Measurements from ENCODE around the gene ARL5C.
"Not testable (repeated sequence)": the region's sequence is repeated elsewhere in the genome, so short reads cannot be mapped to it uniquely, and the experiment has no call there.

Gene ARL5C

DNA sequence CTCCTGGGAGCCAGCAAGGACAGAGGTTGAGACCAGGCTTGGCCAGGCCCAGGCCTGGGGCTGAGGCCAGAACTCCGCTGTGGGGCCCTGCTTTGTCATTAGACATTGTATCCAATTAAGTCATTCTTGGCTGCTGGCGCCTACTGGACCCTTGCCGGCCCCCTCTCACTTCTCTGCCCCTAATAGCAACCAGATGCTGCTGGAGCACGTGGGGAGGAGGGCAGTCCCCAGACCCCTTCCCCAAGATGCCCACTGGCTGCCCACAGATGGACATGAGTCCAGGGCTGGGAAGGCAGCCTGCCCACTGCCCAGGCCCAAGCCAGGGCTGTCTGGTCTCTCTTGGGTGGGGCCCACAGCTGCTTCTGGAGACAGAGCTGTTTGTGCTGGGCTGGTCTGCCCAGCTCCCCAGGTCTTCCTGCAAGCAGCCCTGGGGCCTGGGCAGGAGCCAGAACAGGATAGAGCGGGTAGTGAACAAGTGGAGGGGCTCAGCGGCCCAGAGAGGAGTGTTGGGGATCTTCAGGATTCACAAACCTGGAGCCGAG is 22.3 kb downstream of the ARL5C start:
- in situ Hi-C loops (cut with MboI; ENCODE audit: low sequenced_read_pairs), result loop anchor here (10.0 kb wide), 1 partner anchor 159 kb away; no protein-coding TSS in a partner anchor

DNA sequence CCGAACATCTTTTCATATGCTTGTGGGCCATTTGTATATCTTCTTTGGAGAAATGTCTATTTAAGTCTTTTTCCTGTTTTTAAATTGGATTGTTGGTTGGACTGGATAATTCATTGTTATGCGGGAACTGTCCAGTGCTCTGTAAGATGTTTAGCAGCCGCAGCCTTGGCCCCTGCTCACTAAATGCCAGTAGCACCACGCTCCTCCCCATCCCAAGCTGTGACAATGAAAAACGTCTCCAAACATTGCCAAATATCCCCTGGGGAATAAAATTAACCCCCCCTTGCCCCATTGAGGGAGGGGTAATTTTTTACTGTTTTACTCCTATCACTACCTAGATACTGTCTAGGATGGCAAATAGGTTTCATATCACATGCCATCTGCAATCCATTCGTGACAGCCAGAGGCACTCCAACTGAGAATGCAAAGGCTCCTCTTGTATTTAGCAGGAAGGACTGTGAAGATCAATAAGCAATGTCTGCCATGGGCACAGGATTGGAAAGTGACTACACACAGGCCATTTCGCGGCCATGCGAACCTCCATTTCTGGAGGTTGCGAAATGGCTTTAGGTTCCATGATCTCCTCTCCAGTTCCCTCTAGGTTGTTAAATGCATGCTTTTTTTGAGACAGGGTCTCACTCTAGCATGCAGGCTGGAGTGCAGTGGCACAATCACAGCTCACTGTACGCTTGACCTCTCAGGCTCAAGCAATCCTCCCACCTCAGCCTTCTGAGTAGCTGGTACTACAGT is 23.9 kb downstream of the ARL5C start:
- in situ Hi-C loops (cut with MboI; ENCODE audit: low sequenced_read_pairs), result loop anchor here (10.0 kb wide), 1 partner anchor 157 kb away; no protein-coding TSS in a partner anchor

DNA sequence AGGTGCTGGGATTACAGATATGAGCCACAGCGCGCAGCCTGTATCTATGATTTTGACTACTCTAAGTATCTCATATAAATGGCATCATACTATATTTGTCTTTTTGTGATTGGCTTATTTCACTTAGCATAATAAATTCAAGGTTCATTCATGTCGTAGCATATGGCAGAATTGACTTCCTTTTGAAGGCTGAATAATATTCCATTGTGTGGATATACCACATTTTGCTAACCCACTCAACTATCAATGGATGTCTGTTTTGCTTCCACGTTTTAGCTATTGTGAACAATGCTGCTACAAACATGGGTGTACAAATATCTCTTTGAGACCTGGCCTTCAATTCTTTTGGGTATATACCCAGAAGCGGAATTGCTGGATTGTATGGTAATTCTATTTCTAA is 24.7 kb downstream of the ARL5C start:
- in situ Hi-C loops (cut with MboI; ENCODE audit: low sequenced_read_pairs), result loop anchor here (10.0 kb wide), 1 partner anchor 156 kb away; no protein-coding TSS in a partner anchor

DNA sequence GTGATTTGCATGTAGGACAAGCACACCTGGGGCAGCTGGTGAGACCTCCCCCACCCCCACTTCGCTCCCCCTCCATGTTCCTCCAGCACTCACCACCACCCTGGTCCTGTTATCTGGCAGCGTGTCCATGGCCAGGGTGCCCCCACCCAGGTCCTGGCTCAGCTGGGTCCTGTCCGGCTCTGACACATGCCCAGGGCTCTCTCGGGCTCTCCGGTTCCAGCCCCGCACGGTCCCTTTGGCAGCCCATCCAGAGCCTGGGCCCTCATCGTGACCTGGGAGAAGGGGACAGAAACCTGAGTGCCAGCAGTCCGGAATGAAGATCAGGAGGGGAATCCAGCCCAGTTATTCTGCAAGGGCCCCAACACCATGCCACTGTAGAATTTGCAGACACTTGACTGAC is 26.4 kb downstream of the ARL5C start:
- in situ Hi-C loops (cut with MboI; ENCODE audit: low sequenced_read_pairs), result no loop called here

DNA sequence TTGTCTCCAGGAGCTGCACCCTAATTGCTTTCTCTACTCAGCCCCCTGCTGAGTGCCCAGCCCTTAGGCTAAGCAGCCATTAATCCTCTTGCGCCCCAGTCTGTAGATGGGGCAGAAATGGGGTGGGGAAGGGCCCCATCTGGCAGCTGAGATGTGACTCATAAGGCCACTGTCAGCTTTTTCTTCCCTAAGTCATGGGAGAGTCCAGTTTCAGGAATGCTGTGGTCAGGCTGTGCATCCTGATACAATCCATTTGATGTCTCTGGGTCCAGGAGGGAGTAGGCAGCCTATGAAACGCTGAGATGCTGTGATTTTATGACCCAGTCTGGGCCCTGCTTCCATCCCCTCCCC is 26.8 kb downstream of the ARL5C start:
- in situ Hi-C loops (cut with MboI; ENCODE audit: low sequenced_read_pairs), result no loop called here

DNA sequence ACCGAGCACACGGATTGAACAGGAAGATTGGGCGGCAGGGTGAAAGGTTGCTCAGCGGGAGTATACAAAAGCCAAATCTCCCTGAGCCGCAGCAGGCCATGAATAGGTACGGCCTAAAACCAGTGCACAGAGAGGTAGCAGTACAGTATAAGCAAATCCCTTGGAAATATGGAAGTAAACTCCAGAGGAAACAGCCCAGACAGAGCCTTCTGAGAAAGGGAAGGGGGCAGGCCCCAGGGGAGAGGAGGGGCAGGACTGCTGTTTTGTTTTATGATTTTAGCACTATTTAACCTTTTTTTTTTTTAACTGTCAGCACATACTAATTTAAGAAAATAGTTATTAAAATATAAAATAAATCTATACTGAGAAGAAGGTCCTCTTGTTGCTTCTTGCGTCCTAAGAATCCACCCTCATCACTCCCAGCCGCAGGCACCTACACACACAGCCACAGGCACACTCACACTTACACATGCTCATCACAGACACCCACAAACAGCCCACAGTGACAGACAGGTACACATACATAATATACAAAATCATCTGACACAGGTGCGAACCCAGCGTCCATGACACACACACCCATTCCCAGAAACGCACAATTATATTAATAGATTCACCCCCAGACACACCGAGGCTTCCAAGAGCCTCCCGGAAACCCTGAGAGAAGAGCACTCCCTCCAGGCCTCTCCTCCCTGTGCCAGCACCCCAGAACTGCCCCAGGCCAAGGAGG is 27.4 kb downstream of the ARL5C start:
- in situ Hi-C loops (cut with MboI; ENCODE audit: low sequenced_read_pairs), result no loop called here

DNA sequence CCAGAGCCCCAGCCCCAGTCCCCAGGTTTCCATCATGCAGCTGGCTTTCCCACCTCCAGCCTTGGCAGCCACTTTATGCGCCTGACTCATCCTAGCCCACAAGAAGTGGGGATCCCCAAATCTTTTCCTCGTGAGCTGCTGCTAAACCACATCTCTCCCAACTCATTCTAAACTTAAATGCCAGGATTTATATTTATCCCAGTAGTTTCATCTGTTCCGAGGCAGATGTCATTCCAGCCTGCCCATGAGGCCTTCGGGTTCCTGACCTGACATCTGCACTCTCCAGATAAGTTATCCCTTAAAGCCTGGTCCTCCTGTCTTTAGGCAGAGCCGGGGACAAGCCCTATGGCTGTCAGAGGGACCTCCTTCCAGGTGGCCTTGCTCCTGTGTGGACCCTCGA is 31.1 kb downstream of the ARL5C start:
- in situ Hi-C loops (cut with MboI; ENCODE audit: low sequenced_read_pairs), result no loop called here

DNA sequence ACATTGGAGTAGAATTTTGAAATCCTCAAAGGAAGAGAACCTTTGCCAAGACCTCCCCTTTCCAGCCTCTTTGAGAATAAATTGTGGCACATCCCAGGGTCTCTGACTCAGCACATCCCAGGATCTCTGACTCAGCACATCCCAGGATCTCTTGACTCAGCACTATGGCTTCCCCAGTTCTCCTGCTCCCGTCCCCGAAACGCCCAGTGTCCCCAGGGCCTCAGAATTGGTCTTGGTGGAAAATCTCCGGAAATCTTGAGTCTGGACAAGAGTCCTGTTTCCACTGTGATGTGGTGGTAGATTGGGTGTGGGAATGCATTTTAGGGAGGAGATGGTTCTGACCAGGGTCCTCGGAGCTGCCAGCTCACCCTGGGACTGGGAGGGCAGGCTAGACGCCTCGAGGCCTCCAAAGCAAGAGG is 33.8 kb downstream of the ARL5C start:
- in situ Hi-C loops (cut with MboI; ENCODE audit: low sequenced_read_pairs), result no loop called here

DNA sequence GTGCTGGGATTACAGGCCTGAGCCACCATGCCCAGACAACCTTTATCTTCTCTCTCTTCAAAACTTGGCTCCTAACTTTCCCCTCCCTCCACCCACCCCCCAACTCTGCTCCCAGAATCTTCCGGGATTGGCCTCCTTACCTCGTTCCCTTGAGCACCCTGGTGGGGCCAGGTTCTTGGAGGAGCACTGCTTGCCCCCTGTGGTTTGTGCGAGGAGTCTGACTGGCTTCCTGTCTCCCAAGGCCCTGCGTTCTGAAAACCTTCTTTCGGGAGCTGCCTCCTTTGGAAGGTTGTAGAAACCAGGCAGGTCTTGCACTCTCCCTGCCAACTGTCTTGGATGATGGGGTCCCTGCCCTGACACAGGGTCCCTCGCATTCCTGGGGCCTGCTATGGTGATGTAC is 34.3 kb downstream of the ARL5C start:
- in situ Hi-C loops (cut with MboI; ENCODE audit: low sequenced_read_pairs), result no loop called here

DNA sequence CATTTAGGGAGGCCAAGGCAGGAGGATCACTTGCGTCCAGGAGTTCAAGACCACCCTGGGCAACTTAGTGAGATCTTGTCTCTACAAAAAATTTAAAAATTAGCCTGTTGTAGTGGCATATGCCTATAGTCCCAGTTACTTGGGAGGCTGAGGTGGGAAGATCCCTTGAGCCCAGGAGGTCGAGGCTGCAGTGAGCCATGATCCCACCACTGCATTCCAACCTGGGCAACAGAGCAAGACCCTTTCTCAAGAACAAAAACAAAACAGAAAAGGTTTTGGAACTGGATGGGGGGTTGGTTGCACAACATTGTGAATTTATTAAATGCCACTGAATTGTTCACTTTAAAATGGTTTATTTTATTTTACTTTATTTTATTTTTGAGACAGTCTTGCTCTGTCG is 35.8 kb downstream of the ARL5C start:
- in situ Hi-C loops (cut with MboI; ENCODE audit: low sequenced_read_pairs), result no loop called here

DNA sequence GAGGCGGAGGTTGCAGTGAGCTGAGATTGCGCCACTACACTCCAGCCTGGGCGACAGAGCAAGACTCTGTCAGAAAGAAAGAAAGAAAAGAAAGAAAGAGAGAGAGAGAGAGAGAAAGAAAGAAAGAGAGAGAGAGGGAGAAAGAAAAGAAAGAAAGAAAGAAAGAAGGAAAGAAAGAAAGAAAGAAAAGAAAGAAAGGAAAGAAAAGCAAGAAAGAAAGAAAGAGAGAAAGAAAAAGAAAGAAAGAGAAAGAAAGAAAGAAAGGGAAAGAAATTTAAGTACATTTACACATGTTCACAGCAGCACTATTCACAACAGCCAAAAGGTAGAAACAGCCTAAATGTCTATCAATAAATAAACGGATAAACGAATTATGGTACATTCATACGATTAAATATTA is 36.4 kb downstream of the ARL5C start:
- in situ Hi-C loops (cut with MboI; ENCODE audit: low sequenced_read_pairs), result not testable (repeated sequence)

DNA sequence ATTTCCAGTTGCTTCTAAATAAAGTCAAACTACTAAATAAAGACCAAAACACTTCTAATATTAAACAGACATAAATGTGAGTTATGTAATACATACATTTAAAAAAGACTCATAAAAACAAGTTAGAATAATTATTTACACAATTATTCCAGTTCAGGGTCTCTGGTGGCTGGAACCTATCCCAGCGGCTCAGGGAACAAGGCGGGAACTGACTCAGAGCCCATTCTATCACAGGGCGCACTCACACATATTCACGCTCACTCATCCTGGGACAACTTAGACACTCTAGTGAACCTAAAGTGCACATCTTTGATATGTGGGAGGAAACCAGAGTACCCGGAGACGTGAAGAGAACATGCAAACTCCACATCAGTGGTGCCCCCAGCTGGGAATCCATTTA is 39.5 kb downstream of the ARL5C start:
- in situ Hi-C loops (cut with MboI; ENCODE audit: low sequenced_read_pairs), result no loop called here

DNA sequence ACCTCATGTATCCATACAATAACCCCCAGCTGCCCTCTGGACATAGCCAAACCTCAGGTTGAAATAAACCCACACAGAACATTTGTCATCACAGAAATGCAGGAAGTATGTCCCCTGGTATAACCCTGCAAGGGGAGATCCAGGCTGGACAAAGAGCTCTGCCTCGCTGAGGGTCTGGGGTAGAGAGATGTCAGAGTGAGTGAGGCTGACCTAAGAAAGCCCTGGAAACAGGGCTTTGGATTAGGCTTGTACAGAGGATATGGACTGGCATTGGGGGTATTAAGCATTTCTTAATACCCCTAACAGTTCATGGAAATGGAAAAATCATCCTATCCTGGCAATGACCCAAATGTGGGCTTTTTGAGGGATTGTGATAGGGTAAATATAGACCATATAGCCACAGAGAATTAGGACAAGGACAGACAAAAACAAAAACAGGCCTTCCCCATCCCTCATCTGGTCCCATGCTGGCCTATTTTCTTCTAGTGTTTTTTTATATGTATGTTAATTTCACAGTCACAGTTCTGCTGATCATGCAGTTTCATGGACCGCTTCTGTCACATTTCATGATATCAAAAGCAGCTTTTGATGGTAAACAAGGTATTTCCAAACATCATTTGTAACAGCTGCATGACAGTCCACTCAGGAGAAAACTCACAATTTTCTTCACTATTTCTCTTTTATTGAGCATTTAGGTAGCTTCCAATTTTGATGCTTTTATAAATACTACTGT is 40.7 kb downstream of the ARL5C start:
- in situ Hi-C loops (cut with MboI; ENCODE audit: low sequenced_read_pairs), result no loop called here

DNA sequence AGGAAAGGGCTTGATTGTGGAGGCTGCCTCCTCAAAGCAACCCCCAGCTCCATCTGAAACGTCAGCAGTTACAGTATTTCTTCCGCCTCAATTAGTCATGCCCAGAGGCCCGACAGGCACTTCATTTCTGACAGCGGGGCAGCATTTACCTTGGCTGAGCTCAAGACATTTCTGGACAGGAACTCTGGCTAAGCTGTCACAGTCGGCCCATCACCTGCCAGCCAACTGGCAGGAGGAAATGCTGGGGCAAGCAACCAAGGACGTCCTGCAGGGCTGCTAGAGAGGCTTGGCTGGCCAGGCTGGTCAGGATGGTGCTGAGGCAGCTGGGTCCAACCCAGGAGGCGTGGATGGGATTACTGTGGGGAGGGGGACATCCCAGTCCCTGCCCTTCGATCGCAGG is 42.3 kb downstream of the ARL5C start:
- in situ Hi-C loops (cut with MboI; ENCODE audit: low sequenced_read_pairs), result no loop called here

DNA sequence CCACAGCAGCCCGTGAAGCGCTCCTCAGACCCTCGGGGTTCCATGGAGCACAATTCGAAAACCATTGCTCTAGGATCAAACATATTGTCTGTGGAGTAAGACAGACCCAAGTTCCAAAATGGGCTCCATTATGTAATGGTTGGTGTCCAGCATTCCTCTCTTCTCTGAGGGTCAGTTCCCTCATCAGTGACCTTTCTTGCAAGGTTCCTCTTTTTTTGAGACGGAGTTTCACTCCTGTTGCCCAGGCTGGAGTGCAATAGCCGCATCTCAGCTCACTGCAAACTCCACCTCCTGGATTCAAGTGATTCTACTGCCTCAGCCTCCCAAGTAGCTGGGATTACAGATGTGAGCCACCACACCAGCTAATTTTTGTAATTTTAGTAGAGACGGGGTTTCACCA is 43.0 kb downstream of the ARL5C start:
- in situ Hi-C loops (cut with MboI; ENCODE audit: low sequenced_read_pairs), result no loop called here

DNA sequence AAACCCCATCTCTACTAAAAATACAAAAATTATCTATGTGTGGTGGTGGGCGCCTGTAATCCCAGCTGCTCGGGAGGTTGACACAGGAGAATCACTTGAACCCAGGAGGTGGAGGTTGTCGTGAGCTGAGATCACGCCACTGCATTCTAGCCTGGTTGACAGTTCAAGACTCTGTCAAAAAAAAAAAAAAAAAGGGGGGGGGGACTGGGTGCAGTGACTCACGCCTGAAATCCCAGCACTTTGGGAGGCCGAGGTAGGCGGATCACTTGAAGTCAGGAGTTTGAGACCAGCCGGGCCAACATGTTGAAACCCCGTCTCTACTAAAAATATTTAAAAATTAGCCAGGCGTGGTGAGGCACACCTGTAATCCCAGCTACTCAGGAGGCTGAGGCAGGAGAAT is 44.0 kb downstream of the ARL5C start:
- in situ Hi-C loops (cut with MboI; ENCODE audit: low sequenced_read_pairs), result not testable (repeated sequence)

DNA sequence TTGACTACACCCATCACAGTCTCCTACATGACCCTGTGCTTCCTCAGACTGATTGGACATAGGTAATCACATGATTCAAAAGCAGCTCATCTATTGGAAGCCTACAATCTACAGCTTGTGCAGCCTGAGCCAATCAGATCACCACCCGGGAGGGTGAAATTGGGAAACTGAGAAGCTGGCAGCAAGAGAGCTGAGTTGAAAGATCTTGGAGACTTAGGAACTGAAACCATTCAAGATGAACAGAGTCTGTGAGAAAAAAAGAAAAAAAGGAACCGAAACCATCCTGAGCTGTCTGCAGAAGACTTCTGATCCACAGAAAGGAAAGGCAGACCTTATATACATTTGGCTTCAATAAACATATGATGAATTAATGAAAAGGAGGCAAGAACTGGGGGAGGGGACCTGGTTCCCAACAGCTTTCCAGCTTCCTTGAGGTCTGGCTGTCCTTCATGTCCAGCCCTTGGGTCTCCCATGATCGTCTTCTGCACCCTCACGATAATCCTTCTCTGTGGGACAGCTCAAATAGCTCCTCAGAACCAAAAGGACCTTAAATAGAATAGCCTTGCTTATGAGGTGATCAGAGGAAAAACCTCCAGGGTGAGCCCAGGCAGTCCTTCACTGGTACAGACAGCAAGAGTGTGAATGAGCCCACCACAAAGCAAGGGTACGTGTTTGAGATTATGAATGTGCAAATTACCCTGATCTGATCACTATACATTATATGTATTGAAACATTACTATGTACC is 47.1 kb downstream of the ARL5C start:
- in situ Hi-C loops (cut with MboI; ENCODE audit: low sequenced_read_pairs), result no loop called here

DNA sequence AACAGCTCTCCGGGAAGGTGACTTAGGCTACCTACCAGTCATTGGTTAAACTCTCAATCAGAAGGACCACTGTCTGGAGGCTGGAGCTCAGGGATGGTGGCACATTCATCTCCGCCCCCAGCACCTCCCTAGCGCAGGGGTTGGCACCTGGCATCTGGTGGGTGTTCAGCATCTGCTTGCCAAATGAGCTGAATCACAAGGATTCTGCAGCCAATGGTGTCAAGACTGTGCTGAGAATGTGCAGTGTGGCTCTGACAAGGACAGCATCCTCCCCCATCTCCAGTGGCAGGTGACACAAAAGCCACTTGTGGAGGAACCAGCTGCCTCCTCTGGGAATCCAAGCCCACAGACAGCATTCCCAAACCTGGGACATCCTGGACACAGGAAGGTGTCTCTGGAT is 49.7 kb downstream of the ARL5C start:
- in situ Hi-C loops (cut with MboI; ENCODE audit: low sequenced_read_pairs), result no loop called here

DNA sequence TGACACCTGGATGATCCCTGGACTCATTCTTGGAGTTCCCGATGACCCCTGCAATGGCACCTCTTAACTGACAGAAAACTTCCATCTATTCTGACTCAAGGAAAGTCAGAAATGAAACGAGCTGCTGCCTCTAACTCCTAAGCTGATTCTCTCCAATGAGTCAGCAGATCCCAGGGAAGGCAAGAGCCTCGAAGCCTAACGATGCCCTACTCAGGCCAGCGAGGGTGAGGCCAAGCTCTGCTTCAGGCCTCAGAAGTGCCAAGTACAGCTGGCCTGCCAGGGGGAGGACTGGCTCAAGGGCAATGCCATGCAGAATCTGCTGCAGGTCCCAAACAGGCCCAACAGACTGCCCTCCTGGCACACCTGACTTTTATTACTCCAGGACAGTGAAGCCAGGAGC is 50.8 kb downstream of the ARL5C start:
- in situ Hi-C loops (cut with MboI; ENCODE audit: low sequenced_read_pairs), result no loop called here

DNA sequence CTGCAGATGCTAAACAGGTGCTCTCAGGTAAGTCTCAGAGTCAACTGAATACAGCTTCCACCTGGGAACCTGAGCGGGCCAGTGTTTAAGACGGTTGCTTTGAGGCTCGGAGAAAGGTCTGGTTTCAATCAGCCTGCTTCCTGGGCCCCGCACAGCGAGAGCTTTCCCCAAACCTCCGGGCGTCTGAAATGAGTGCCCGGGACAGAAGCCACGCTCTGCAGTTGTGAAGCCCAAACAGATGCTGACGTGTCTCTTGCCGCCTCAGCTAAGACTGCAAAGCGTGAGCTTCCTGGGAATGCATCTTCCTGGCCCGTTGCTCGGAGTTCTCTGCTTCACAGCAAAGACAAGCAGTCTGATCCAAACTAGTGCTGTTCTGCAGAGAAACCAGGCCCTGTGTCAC is 51.2 kb downstream of the ARL5C start:
- in situ Hi-C loops (cut with MboI; ENCODE audit: low sequenced_read_pairs), result no loop called here

DNA sequence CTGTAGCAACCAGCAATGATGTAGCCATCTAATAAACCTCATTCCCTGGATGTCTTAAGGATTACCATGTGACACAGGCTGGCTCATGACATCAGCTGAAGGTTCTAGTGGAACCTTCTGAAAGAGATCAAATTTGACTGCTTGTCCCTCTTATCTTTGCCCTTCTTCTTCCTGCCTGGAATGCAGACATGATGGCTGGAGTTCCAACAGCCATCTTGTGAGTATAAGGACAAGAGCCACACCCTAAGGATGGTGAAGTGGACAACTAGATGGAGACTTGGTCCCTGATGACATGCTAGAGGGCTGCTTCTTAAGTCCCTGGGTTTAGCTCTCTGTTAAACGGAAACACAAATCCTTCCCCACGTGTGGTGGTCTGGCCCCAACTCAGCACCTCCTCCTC is 52.1 kb downstream of the ARL5C start:
- in situ Hi-C loops (cut with MboI; ENCODE audit: low sequenced_read_pairs), result no loop called here

All from HL-60/S4 treated with phorbol 12-myristate 13-acetate at 8.2 ng/mL for 4 days and 3 days (cell line).